Karpas-422 (cell line): ENCODE data around the gene UTF1. TPM values are rescaled to one million over a fixed set of nuclear protein-coding genes. Genes with fewer than 3 reads are reported as not detected.

Experiments
- DNase-seq: peaks from one replicate; pipeline ENCODE4 v3.0.0-alpha.2; 2015
- H2AFZ ChIP-seq: fragments of 200-600 bp; sonication (generic); 2 replicates; pipeline ENCODE4 v1.6.1; 2014; ENCODE audit warnings: antibody characterized with exemption, low read length, mixed read lengths
- H3K27ac ChIP-seq: fragments of 200-600 bp; sonication (generic); 2 replicates; pipeline ENCODE4 v1.5.1; 2014; ENCODE audit warnings: mild to moderate bottlenecking, low read length, moderate library complexity
- H3K27me3 ChIP-seq: fragments of 200-600 bp; sonication (generic); 2 replicates; pipeline ENCODE4 v1.6.1; 2014; ENCODE audit warnings: low read length, mixed read lengths
- H3K36me3 ChIP-seq: fragments of 200-600 bp; sonication (generic); 2 replicates; pipeline ENCODE4 v1.6.1; 2014; ENCODE audit warnings: low read length, mixed read lengths; ENCODE audit not compliant: insufficient read depth
- H3K4me1 ChIP-seq: fragments of 200-600 bp; sonication (generic); 2 replicates; pipeline ENCODE4 v1.6.1; 2014; ENCODE audit warnings: mild to moderate bottlenecking, low read length, mixed read lengths
- H3K4me2 ChIP-seq: fragments of 200-600 bp; sonication (generic); 2 replicates; pipeline ENCODE4 v1.6.1; 2014; ENCODE audit warnings: low read length, low read depth, mild to moderate bottlenecking; ENCODE audit not compliant: poor library complexity, severe bottlenecking
- H3K4me3 ChIP-seq: fragments of 200-600 bp; sonication (generic); 2 replicates; pipeline ENCODE4 v1.5.1; 2014; ENCODE audit warnings: mild to moderate bottlenecking, antibody characterized with exemption, low read length, mixed read lengths
- H3K79me2 ChIP-seq: fragments of 200-600 bp; sonication (generic); 2 replicates; pipeline ENCODE4 v1.6.1; 2014; ENCODE audit warnings: mild to moderate bottlenecking, low read length, mixed read lengths
- H3K9ac ChIP-seq: fragments of 200-600 bp; sonication (generic); 2 replicates; pipeline ENCODE4 v1.6.0; 2014; ENCODE audit warnings: low read length
- H3K9me2 ChIP-seq: fragments of 200-600 bp; sonication (generic), shearing (Covaris generic); replicated peaks from 2 replicates; pipeline ENCODE4 v1.6.0; 2014; ENCODE audit warnings: mild to moderate bottlenecking, low read length, moderate library complexity; ENCODE audit not compliant: insufficient read depth
- H3K9me3 ChIP-seq: fragments of 300-700, 200-600 bp; sonication (generic); 2 replicates; pipeline ENCODE4 v1.6.1; 2014; ENCODE audit warnings: low read length, mixed read lengths
- H4K20me1 ChIP-seq: fragments of 200-600 bp; sonication (generic); 2 replicates; pipeline ENCODE4 v1.6.1; 2014; ENCODE audit warnings: mild to moderate bottlenecking, antibody characterized with exemption, low read length, low read depth; ENCODE audit not compliant: insufficient read depth
- total RNA-seq: library from RNA; depleted of rRNA; stranded (reverse); fragments of >200 nt; shearing (Covaris generic); gene quantifications from 2 replicates; pipeline ENCODE4 v1.2.3, GENCODE V29; 2014; ENCODE audit warnings: low replicate concordance

Gene UTF1
- total RNA-seq, 1 experiment from 2014 or later: not detected

GRCh38 chr10:133210398-133211140 lies 19.4 kb upstream of the UTF1 start:
- Histone ChIP-seq H3K9me3 (no peaks in the 10 kb centered on the region), H3K36me3 (no peaks in the 10 kb centered on the region), H3K9me2 (no peaks in the 10 kb centered on the region), H3K4me2 (no peak overlapping the region), H3K9ac (no peak overlapping the region), H3K4me3 (no peak overlapping the region), H4K20me1 (no peaks in the 10 kb centered on the region), H3K4me1 (no peaks in the 10 kb centered on the region), H3K27ac (no peak overlapping the region), H3K79me2 (no peaks in the 10 kb centered on the region), H2AFZ (no peak overlapping the region), H3K27me3 (no peaks in the 10 kb centered on the region)
- DNase-seq: no peak

GRCh38 chr10:133211141-133211830 lies 18.7 kb upstream of the UTF1 start:
- Histone ChIP-seq H3K9me3 (no peaks in the 10 kb centered on the region), H3K4me1 (no peaks in the 10 kb centered on the region), H3K9me2 (no peaks in the 10 kb centered on the region), H4K20me1 (no peaks in the 10 kb centered on the region), H3K79me2 (no peaks in the 10 kb centered on the region), H2AFZ (no peak overlapping the region), H3K4me3 (no peak overlapping the region), H3K27ac (no peak overlapping the region), H3K36me3 (no peaks in the 10 kb centered on the region), H3K27me3 (no peaks in the 10 kb centered on the region), H3K4me2 (no peak overlapping the region), H3K9ac (no peak overlapping the region)
- DNase-seq: no peak

DNA sequence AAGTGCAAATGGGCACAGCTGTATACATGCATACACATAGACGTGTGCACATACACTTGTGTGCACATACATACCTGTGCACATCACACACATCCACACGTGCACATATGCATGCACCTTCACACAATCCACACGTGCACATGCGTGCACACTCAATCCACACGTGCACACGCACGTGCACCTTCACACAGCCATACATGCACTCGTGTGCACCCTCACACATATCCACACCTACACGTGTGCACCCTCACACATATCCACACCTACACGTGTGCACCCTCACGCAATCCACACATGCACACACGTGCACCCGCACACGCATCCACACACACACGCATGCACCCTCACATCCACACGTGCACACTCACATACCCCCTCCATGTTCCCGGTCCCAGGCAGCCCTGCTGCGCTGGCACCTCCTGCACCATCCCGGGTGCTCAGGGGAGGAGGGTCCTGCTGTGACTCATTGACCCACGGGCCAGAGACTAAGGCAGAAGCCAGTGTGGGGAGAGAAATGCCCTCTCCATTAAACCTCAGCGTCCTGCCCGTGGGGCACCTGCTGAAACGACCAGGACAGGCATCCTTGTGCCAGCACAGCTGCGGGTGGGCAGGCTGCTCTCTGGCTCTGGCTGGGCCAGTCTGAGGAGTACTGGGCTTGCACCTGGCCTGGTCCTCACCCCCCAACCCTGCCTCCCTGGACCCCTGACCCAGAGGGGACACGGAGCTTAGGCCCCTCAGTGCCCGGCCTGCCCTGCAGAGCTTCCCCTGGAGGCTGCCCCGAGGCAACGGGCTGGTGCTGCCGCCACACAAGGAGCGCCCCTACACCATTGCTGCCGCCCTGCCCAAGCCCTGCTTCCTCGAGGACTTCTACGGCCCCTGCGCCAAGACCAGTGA lies 17.8 kb upstream of the UTF1 start:
- Histone ChIP-seq H3K4me1 (no peaks in the 10 kb centered on the region), H3K27me3 (no peaks in the 10 kb centered on the region), H3K9ac (no peak overlapping the region), H3K27ac (no peak overlapping the region), H3K36me3 (no peaks in the 10 kb centered on the region), H2AFZ (no peak overlapping the region), H3K4me3 (no peak overlapping the region), H3K9me2 (no peaks in the 10 kb centered on the region), H4K20me1 (no peaks in the 10 kb centered on the region), H3K4me2 (no peak overlapping the region), H3K79me2 (no peaks in the 10 kb centered on the region), H3K9me3 (no peaks in the 10 kb centered on the region)
- no peak for DNase-seq

DNA sequence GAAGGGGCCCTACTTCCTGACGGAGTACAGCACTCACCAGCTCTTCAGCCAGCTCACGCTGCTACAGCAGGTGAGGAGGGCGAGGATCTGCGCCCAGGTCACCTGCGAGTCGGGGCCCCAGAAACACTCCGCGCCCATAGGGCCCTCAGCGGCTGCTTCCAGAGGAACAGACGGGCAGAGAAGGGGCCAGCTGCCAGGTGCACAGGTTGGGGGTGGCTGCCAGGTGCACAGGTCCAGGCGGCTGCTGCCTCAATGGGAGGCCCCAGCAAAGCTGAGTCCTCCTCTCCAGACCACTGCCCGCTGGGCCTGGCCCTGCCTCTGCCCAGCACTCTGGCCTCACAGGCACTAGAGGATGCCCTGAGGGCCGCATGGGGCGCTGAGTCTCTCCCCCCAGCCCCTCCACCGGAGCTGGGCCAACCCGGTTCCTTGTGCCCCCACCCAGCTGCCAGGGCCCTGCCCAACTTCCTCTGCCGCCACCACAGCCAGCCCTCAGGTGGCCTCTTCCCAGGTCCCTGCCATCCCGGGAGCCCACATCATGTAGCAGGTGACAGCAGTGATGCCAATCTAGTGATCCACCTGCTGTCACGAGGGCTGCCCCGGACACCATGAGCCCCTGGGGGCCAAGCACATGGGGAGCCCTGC lies 17.0 kb upstream of the UTF1 start:
- no peaks in the 10 kb centered on the region for H3K79me2 ChIP-seq
- H3K9me2 ChIP-seq: no peaks in the 10 kb centered on the region
- no peaks in the 10 kb centered on the region for H3K27me3 ChIP-seq
- H3K4me3 ChIP-seq: no peak overlapping the region
- no peaks in the 10 kb centered on the region for H3K4me1 ChIP-seq
- H4K20me1 ChIP-seq: no peaks in the 10 kb centered on the region
- no peaks in the 10 kb centered on the region for H3K9me3 ChIP-seq
- no peak overlapping the region for H3K9ac ChIP-seq
- no peak for DNase-seq
- H3K36me3 ChIP-seq: no peaks in the 10 kb centered on the region
- no peak overlapping the region for H2AFZ ChIP-seq
- no peak overlapping the region for H3K4me2 ChIP-seq
- no peak overlapping the region for H3K27ac ChIP-seq

DNA sequence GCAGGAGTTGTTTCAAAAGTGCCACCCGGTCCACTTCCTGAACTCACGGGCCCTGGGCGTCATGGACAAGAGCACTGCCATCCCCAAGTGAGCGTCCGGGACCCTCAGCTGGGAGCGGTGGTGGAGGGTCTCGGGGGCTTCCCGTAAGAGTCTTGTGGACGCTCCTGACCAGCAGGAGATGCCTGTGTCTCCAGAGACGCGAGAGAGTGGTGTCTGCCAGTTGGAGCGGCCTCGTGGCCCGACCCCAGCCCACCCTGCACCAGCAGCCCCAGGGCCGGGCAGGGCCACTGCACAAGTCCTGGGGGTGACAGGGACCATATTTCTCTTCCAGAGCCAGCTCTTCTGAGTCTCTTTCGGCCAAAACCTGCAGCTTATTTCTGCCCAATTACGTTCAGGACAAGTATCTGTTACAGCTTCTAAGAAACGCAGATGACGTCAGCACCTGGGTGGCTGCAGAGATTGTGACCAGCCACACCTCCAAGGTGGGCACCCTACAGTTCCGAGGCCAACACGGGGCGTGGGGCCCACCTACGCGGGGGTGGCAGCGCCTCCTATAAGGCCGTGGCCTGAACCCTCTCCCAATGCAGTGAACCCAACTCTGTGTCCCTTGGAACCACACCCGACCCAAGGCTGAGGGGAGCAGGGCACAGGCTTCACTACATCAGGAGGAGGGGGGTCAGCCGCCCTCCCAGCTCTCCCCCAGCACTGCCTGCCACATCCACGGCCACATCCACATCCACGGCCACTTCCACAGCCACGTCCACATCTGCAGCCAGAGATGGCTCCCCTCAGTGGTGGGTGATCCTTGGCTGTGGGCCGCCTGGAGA lies 16.2 kb upstream of the UTF1 start:
- H3K9me3 ChIP-seq: no peaks in the 10 kb centered on the region
- no peak for DNase-seq
- H3K4me3 ChIP-seq: no peak overlapping the region
- H3K9ac ChIP-seq: no peak overlapping the region
- H4K20me1 ChIP-seq: no peaks in the 10 kb centered on the region
- H3K36me3 ChIP-seq: no peaks in the 10 kb centered on the region
- no peak overlapping the region for H3K27ac ChIP-seq
- no peak overlapping the region for H3K4me2 ChIP-seq
- H3K79me2 ChIP-seq: no peaks in the 10 kb centered on the region
- no peak overlapping the region for H2AFZ ChIP-seq
- H3K27me3 ChIP-seq: no peaks in the 10 kb centered on the region
- H3K4me1 ChIP-seq: no peaks in the 10 kb centered on the region
- no peaks in the 10 kb centered on the region for H3K9me2 ChIP-seq

DNA sequence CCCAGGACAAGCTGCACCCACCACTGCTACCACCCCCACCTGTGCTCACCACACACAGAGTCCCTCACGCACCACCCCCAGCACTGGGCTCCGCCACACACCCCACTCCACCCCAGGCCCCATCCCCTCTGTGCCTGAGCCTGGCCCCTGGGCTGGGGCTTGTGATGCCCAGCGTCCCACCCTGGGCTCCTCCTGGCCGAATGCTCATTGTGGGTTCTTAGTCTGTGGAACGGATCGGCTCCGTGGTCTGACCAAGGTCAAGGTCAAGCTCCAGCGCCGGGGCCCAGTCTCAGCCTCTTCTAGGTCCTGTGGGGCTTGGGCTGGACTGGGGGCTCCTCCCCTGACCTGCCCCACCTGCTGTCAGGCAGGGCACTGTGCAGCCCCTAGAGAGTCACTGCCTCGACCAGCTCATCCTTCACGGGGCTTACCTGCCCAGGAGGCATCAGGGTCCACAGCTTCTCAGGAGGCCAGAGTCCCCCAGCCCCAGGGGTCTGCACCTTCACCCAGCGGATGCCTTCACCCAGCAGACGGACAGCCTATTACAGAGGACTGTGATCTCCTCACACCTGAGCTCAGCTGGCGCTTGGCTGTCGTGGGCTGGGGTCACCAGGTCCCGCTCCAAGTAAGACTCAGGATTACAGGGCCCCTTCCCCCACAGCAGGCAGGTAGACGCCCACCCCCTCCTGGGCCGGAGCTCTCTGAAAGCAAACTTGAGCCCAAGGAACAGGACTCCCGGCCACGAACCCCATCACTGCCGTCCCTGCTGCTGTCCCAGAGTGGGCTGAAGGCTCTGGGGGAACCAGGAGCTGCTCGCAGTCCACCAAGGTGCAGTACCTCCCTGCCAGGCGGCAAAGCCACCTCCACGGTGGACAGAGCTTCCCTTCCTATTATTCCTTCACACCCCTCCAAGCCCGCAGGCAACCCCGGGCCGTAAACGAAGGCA lies 15.3 kb upstream of the UTF1 start:
- Histone ChIP-seq H3K36me3 (no peaks in the 10 kb centered on the region), H4K20me1 (no peaks in the 10 kb centered on the region), H3K4me3 (no peak overlapping the region), H3K4me1 (no peaks in the 10 kb centered on the region), H3K9ac (no peak overlapping the region), H2AFZ (no peak overlapping the region), H3K9me3 (no peaks in the 10 kb centered on the region), H3K79me2 (no peaks in the 10 kb centered on the region), H3K4me2 (no peak overlapping the region), H3K27me3 (no peaks in the 10 kb centered on the region), H3K27ac (no peak overlapping the region), H3K9me2 (no peaks in the 10 kb centered on the region)
- DNase-seq: no peak

DNA sequence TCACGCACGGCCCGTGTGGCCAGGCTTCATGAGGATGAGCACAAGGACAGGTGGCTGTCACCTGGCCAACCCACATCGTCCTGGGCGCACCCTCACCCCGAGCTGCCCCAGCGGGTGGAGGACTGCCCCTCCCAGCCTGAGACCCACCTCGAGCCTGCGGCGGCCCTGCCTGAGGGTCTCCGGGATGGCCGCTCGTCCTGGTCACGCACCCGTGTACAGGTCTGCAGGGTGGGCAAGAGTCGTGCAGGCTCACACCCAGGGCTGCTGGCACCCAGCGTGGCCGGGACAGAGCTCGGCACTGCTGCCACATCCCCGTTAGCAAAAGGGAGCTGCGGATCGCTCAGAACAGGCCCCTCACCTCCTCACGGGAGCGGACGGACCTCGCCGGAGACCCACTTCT lies 14.4 kb upstream of the UTF1 start:
- Histone ChIP-seq H3K9me2 (no peaks in the 10 kb centered on the region), H3K4me1 (no peaks in the 10 kb centered on the region), H3K27ac (no peak overlapping the region), H3K9ac (no peak overlapping the region), H3K4me2 (no peak overlapping the region), H3K4me3 (no peak overlapping the region), H3K36me3 (no peaks in the 10 kb centered on the region), H3K9me3 (no peaks in the 10 kb centered on the region), H3K79me2 (no peaks in the 10 kb centered on the region), H2AFZ (no peak overlapping the region), H4K20me1 (no peaks in the 10 kb centered on the region), H3K27me3 (no peaks in the 10 kb centered on the region)
- no peak for DNase-seq
